GM19467 (cell line): ENCODE data around the gene TBP.

Experiments
- ATAC-seq: cut with Tn5 transposase; IDR thresholded peaks from one replicate; pipeline ENCODE4 v1.9.1; 2021; ENCODE audit warnings: mild to moderate bottlenecking, moderate library complexity; ENCODE audit not compliant: unreplicated experiment

TBP gene

GRCh38 chr6:170533792-170534191 lies 20.4 kb upstream of the TBP start:
- ATAC-seq: no peak

- ATAC-seq: no peak
Measured at GRCh38 chr6:170535004-170535403, 19.2 kb upstream of the TBP start.

GRCh38 chr6:170536671-170537070 lies 17.5 kb upstream of the TBP start:
- no peak for ATAC-seq

GRCh38 chr6:170537329-170537728 lies 16.8 kb upstream of the TBP start:
- ATAC-seq: no peak

GRCh38 chr6:170542031-170542719 lies 12.0 kb upstream of the TBP start:
- no peak for ATAC-seq

- no peak for ATAC-seq
Measured at GRCh38 chr6:170545405-170545804, 8.8 kb upstream of the TBP start.

GRCh38 chr6:170552765-170553533 lies 1.2 kb upstream of the TBP start, which contains the start of gene PSMB1:
Gene PSMB1 (minus strand): TSS chr6:170553307. CDS start chr6:170553242, 65 bp downstream.
- peak; percentile 53 for ATAC-seq

GRCh38 chr6:170553534-170554012 lies 596 bp upstream of the TBP start:
- peak; percentile 24 for ATAC-seq

GRCh38 chr6:170554796-170555137 lies 598 bp downstream of the TBP start:
- ATAC-seq: no peak

- ATAC-seq: no peak
Measured at GRCh38 chr6:170555305-170555704, 1.1 kb downstream of the TBP start.

GRCh38 chr6:170561555-170561954 lies 7.4 kb downstream of the TBP start:
- no peak for ATAC-seq

- no peak for ATAC-seq
Measured at GRCh38 chr6:170564936-170565530, 10.9 kb downstream of the TBP start.

GRCh38 chr6:170572704-170573466 lies 18.7 kb downstream of the TBP start:
- no peak for ATAC-seq

- ATAC-seq: no peak
Measured at GRCh38 chr6:170575250-170575649, 21.1 kb downstream of the TBP start.

- ATAC-seq: no peak
Measured at GRCh38 chr6:170578909-170579308, 24.7 kb downstream of the TBP start.

GRCh38 chr6:170583756-170584180 lies 29.6 kb downstream of the TBP start:
- no peak for ATAC-seq

- ATAC-seq: peak; percentile 99
Measured at GRCh38 chr6:170584181-170584953, 30.2 kb downstream of the TBP start, which contains the start of gene PDCD2. Gene PDCD2 (minus strand): TSS chr6:170584637. CDS start chr6:170584581, 56 bp downstream.

- no peak for ATAC-seq
Measured at GRCh38 chr6:170584954-170585498, 30.9 kb downstream of the TBP start.

GRCh38 chr6:170590725-170591124 lies 36.6 kb downstream of the TBP start:
- ATAC-seq: no peak

- no peak for ATAC-seq
Measured at GRCh38 chr6:170596426-170596825, 42.3 kb downstream of the TBP start.
